HG02678 (cell line): ENCODE measurements around the gene TBX20.
"Not testable (repeated sequence)": the region's sequence is repeated elsewhere in the genome, so short reads cannot be mapped to it uniquely, and the experiment has no call there.

ENCODE experiments used
- ATAC-seq: cut with Tn5 transposase; IDR thresholded peaks from one replicate; pipeline ENCODE4 v1.9.1; 2021; ENCODE audit warnings: mild to moderate bottlenecking, moderate library complexity; ENCODE audit not compliant: unreplicated experiment

The TBX20 gene

DNA sequence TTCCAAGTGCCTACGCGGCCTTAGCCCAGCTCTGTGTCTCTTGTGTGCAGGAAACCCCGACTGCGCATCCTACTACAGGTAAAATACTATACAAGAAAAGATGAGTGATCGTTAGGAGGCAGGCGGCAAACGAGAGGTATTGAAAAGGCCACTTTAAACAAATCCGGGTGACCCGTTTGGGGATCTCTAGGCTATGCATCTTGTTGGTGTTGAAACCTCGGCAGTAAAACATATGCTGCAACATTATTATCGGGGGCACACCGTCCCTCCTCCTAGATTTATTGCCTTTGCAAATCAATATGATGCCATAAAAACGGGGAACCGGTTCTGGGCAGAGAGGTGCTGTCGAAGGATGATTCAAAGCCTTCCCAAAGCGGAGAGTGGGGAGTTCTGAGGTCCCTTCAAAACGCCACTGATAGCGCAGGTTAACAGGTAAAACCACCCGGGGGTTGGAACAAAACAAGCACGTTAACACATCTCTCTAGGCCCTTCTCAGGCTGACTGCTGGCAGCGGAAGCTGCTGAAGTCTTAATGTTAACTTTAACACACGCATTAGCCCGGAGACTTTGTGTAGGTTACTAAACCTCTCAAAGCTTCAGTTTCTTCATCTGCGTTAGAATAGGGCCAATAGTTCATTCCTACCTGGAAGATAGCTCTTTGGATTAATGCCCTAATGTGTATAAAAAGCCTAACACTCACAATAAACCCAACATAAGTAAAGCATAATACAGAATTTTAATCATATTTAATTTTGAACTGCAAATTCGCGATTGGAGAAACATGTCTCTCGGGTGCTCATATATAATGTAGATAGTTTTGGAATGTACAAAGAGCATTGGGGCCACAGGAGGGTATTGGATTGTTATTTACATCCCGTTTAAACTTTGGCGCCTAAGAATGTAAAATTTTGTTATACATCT lies 2.6 kb upstream of the TBX20 start:
- ATAC-seq, result no peak

GRCh38 chr7:35255443-35256255 lies 1.7 kb upstream of the TBX20 start:
- ATAC-seq, result no peak

GRCh38 chr7:35254496-35255442 lies 869 bp upstream of the TBX20 start:
- no peak for ATAC-seq

DNA sequence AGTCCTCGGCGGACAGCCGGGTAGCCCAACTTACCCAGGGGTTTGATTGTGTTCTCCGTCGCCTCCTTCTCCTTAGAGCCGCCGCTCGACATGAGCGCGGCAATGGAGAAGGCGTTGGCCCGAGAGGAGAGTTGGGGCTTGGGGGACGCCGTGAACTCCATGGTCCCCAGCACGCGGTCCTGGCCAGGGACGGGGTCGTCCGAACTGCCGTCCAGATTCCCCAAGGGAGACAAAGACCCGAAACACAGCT lies 515 bp downstream of the TBX20 start:
- no peak for ATAC-seq

DNA sequence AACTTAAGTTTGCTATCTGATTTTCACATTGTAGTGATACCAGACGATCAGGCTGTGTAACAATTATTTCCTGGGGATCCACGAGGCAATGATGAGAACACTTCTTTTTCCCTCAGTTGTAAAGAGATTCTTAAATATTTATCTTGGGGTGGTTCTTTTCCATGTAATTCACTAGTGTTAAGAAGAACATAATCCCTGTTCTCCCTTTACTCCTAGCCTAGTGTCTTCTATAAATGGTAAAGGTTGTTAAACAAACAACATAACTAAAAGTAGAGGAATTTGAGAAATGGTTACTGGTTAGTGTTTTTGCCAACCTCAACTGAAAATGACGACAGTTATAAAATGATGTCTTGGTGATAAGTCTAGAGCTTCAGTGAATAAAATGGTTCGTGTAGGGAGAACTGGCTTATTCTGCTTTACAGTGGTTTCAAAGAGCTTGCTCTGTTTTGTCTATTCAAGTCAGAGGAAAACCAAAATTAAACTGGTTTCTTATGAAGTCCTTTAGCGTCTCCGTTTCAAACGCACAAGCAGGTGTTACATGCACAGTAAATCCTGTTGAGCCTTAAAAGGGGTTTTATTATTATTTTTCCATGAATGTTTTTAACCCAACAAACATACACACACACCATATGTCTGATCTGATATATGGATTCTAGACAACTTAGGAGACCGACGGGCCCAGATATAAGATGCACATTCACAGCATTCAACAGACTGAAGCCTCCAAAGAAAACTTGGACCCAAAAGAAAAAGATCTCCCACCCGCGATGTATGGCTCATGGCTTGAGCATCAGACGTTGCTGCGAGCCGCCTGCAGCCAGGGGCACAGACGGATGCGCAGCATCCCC lies 1.1 kb downstream of the TBX20 start:
- no peak for ATAC-seq

DNA sequence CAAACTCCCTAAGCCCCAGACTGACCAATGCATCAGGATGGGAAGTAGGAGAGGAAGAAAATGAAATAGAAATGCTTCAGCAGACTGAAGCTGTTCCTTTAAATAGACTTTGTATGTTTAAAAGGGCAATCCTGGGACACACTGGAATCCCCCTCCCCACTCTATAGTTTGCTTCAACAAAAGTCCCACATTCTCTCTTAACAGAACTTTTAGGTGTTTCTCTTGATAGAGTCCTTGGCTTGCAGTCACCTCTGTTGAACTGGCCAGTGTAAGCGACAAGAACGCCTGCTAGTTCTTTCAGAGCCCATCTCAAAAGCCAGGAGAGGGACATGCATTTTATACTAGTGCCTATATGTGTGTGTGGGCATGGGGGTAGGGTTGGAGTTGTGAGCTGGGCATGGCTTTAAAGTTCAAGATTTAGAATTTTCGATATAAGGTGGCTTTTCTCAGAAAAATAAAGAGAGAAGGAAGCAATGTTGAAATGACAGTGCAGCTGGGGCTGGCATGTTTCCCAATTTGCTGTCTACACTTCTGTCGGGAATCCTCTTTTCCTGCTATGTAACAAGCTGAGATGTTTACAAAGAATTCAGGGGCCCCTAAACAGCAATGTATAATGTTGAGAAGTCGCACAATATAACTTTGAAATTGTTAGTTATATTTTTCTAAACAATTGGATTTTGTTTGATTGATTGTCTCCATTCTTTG lies 2.1 kb downstream of the TBX20 start:
- ATAC-seq, result no peak

DNA sequence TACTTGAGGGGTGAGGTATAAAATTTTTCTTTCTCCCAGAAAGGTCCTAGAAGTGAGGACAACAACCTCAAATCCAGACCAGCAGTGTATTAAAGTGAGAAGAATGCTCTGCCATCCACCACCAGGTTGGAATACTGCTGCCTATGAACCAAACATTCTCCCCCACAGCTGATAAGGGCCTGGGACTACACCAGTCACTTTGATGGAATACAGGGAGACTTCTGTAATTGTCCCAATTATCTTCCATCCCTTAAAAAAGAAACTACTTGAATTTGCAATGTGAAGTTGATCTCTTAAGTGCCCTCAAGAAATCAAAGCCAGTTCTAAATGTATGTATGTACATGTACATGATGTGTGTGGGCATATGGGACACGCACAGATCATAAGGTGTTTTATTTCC lies 3.0 kb downstream of the TBX20 start:
- ATAC-seq, result no peak

- ATAC-seq, result no peak
Observed at GRCh38 chr7:35250452-35250851, 3.4 kb downstream of the TBX20 start.

DNA sequence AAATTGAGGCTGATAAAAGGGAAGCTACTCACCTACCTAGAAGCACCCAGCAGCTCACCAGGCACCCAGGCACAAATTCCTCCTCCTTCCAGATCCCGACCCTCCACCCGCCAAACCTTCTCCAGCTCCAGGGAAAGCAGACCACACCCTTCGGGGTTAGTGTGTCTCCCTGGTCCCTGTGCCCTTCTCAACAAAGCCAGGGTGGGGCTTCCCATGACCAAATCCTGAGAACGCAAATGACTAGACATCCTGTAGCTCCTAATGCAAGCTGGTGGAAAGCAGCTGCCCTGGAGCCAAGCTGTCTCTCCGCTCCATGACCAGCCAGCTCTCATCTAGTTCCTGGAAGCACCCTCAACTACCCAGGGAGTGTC lies 4.4 kb downstream of the TBX20 start:
- ATAC-seq, result no peak

- ATAC-seq, result no peak
Observed at GRCh38 chr7:35248576-35249536, 5.0 kb downstream of the TBX20 start.

- ATAC-seq, result no peak
Observed at GRCh38 chr7:35246819-35247218, 7.1 kb downstream of the TBX20 start.

- no peak for ATAC-seq
Observed at GRCh38 chr7:35241884-35242283, 12.0 kb downstream of the TBX20 start.

DNA sequence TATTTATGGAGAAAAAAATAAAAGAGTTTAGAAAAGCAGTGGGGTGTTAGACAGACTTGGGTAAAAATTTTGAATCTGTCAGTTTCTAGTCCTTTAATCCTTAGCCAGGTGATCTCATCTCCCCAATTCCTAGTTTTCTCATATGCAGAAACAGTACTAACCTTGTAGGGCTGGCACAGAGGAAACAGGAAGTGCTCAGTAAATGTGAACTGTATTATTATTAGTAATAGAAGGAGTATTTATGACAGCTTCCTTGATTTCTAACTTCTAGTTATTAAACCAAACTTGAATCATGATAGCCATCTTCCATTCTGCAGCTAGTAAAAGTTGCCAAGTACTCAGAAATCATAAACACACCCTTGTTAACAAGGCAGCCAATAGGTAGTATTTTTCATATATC lies 12.5 kb downstream of the TBX20 start:
- no peak for ATAC-seq

GRCh38 chr7:35241008-35241407 lies 12.9 kb downstream of the TBX20 start:
- not testable (repeated sequence) for ATAC-seq

DNA sequence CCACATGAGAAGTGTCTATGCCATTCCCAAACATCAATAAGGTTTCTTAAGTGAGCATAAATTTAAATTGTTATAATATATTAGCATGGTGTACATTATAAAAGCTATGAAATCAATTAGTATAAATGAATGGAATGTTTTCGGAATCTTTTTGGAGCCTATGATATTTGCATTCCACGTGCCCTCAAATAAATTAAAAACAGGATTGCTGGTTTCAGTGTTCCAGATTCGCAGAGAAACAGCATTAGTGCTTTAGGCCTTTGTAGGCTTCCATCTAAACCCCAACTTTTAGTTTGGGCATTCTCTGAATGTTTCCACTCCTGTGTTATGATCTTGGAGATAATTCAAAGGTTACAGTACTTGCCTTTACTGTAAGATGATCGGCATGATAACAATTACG lies 15.4 kb downstream of the TBX20 start:
- ATAC-seq, result not testable (repeated sequence)

DNA sequence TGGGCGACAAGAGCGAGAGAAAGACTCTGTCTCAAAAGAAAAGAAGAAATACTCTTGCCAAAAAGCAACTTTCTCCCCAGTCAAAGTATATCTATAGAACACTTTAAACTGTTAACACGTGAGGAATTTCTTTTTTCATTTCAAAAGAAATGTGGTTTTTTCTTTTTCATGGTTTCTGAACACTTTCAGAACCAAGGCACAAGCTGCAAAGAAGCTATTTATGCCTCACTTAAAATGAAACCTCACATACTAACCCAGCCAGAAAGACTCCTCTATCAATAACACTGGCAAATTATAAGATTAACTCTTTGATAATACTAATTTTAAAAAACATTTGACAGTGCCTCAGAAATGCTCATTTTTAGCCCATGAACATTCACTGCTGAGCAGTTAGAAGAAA lies 20.9 kb downstream of the TBX20 start:
- ATAC-seq, result no peak

- not testable (repeated sequence) for ATAC-seq
Observed at GRCh38 chr7:35231221-35231620, 22.7 kb downstream of the TBX20 start.

DNA sequence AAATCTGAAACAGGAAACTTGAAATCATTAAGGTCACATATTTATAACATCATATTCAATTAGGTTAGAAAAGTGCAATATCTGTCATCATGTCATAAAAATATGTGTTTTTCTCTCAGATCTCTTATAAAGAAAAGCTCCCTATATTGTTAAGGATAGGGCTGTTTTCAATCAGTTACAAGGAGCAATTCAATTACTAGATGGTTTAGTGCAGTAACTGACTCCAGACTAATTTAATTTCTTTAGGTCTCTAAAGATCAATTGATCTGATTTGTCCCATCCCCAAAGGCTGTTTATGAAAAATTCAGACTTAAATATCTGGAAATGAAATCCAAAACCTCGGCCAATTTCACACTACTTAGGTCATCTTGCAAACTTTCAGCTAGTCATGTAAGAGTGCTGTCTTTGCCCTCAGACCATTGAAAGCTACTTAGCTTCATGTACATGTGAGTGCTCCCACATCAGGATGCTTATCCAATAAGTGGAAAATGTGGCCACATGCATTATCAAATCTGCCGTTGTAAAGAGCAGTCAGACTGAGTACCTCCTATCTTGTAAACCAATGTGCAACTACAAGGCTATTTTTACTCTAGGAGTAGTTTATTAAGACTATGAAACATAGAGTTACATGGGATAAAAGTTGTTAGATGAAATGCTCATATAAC lies 24.7 kb downstream of the TBX20 start:
- not testable (repeated sequence) for ATAC-seq
